Heart right ventricle (tissue), 16 donors: ENCODE results near the gene LARP4. TPM values are rescaled to one million over a fixed set of nuclear protein-coding genes. Genes with fewer than 3 reads are reported as not detected.

Experiments used
- ATAC-seq, 8 donors: fragments of 200-7000 bp; cut with Tn5 transposase; one replicate each; pipeline ENCODE4 v1.9.1; 2020; ENCODE audit warnings: mild to moderate bottlenecking in 8 of 8, moderate library complexity in 8 of 8, moderate number of reproducible peaks in 1 of 8
- DNase-seq, 2 donors: peaks; one replicate each; pipeline ENCODE4 v3.0.0-alpha.2; 2020
- H3K27ac ChIP-seq, 10 donors: fragments of 200-600 bp; sonication (generic) in 2 of 10; one replicate each; pipeline versions ENCODE4 v1.5.0 to v1.8.0; 2020 to 2022; ENCODE audit warnings: mild to moderate bottlenecking in 3 of 10
- H3K27me3 ChIP-seq, 7 donors: fragments of 200-600 bp; one replicate each; pipeline ENCODE4 v1.8.0; 2021 to 2022; ENCODE audit warnings: mild to moderate bottlenecking in 2 of 7
- H3K36me3 ChIP-seq, 9 donors: fragments of 200-600 bp; sonication (generic) in 1 of 9; one replicate each; pipeline versions ENCODE4 v1.5.0 to v1.8.0; 2020 to 2022; ENCODE audit warnings: mild to moderate bottlenecking in 2 of 9
- H3K4me1 ChIP-seq, 9 donors: fragments of 200-600 bp; sonication (generic) in 1 of 9; one replicate each; pipeline versions ENCODE4 v1.5.0 to v1.8.0; 2020 to 2022; ENCODE audit warnings: mild to moderate bottlenecking in 4 of 9
- H3K4me3 ChIP-seq, 10 donors: fragments of 200-600 bp; sonication (generic) in 2 of 10; one replicate each; pipeline versions ENCODE4 v1.5.0 to v1.8.0; 2020 to 2022; ENCODE audit warnings: mild to moderate bottlenecking in 7 of 10, moderate library complexity in 2 of 10
- H3K9me3 ChIP-seq, 11 donors: fragments of 200-600 bp in 10 of 11; sonication (generic) in 2 of 11; one replicate each; pipeline versions ENCODE4 v1.5.0 to v1.8.0; 2013 to 2022; ENCODE audit warnings: mild to moderate bottlenecking in 2 of 11, control low read depth in 1 of 11, moderate library complexity in 1 of 11
- WGBS, 2 donors: extraction: QIAGEN DNeasy Blood & Tissue Kit; methylation state at CpG; one replicate each; pipeline ENCODE4 v1.1.7; 2013; ENCODE audit warnings: inconsistent platforms in 1 of 2; 5-methylcytosine and 5-hydroxymethylcytosine counted together
- intact Hi-C, 10 donors: fragments of 100-400 bp; cut with DNase I; formaldehyde crosslinking; loops; one replicate each; pipeline versions ENCODE4 v1.11.1 to v1.14.2; 2022
- polyA plus RNA-seq, 2 donors: library from polyadenylated mRNA; stranded (reverse); fragments of 200-250 nt; gene quantifications; one replicate each; pipeline ENCODE4 v1.2.3, GENCODE V29; 2013
- total RNA-seq, 10 donors: library from RNA; stranded (reverse); fragmentation: NEBNext Ultra II Directional in 3 of 10; extraction: Animal tissue kit (Norgen Biotek cat#: 25700) in 3 of 10; gene quantifications; one replicate each; pipeline versions ENCODE4 v1.2.1 to v1.2.4, GENCODE V29; 2021 to 2023
- TF ChIP-seq, protein P1 (sequence below), 9 donors: fragments of 200-600 bp; sonication (generic) in 2 of 9; IDR thresholded peaks; one replicate each; pipeline versions ENCODE4 v1.5.0 to v1.8.0; 2021 to 2022; ENCODE audit warnings: antibody characterized with exemption in 9 of 9, mild to moderate bottlenecking in 5 of 9, moderate library complexity in 1 of 9
- donor health status: Arrhythmogenic right ventricular cardiomyopathy.
- donor health status: ischemic (EF 13 %, LVEDD 7.1; RV severe dilation, severe dysfunction).
- donor health status: healthy with polysubstance abuse.
- donor health status: DM: no; HTN: yes; CAD: no.
- donor health status: DM: no; HTN: no; CAD: no.
- donor health status: ischemic (EF 25% LVEDD 6.9; RV normal size, moderate dysfunction).
- donor health status: ischemic (EF 25% LVEDD 5.7; RV mildly dilated, moderate dysfunction).
- donor health status: healthy.
- donor health status: DM: yes; HTN: yes; CAD: no.
- donor health status: Ischemic cardiomyopathy.
- donor health status: ischemic (EF 35%, LVEDD 5.7; RV mildly dilated, moderate dysfunction).
- donor health status: nonischemic (EF 11% LVEDD 7.7; RV severe dilation, severe dysfunction).
- donor health status: DM: yes; HTN: yes; CAD: no.
- donor health status: PGD.
- donor health status: ischemic (EF 29% LVEDD 5.4; RV normal size, mild dysfunction).
- donor health status: nonischemic (EF 23%, LVEDD 6.1; RV moderate dilation, normal function).

The LARP4 gene
- total and polyA plus RNA-seq, 12 donors = 6.9 to 75.7 (median 58.4) TPM

GRCh38 chr12:50353869-50354593 is 46.7 kb upstream of the LARP4 start:
- no peaks in the 10 kb centered on the region for H3K27me3 ChIP-seq
- intact Hi-C loops = no loop called here
- TF ChIP-seq, protein P1, sequence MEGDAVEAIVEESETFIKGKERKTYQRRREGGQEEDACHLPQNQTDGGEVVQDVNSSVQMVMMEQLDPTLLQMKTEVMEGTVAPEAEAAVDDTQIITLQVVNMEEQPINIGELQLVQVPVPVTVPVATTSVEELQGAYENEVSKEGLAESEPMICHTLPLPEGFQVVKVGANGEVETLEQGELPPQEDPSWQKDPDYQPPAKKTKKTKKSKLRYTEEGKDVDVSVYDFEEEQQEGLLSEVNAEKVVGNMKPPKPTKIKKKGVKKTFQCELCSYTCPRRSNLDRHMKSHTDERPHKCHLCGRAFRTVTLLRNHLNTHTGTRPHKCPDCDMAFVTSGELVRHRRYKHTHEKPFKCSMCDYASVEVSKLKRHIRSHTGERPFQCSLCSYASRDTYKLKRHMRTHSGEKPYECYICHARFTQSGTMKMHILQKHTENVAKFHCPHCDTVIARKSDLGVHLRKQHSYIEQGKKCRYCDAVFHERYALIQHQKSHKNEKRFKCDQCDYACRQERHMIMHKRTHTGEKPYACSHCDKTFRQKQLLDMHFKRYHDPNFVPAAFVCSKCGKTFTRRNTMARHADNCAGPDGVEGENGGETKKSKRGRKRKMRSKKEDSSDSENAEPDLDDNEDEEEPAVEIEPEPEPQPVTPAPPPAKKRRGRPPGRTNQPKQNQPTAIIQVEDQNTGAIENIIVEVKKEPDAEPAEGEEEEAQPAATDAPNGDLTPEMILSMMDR (IDR thresholded peaks at IDR 0.05) = no peak
- H3K27ac ChIP-seq = peak overlapping the region in 7 of 10 donors; percentile 13 to 79 (median 46)
- H3K36me3 ChIP-seq = no peaks in the 10 kb centered on the region
- H3K9me3 ChIP-seq = no peaks in the 10 kb centered on the region
- no peak for DNase-seq
- peak in 1 of 8 donors; percentile 27 for ATAC-seq
- H3K4me1 ChIP-seq = peaks cover 0 to 16% (median 6%) of the 10 kb centered on the region in 9 donors
- 90 to 91% methylated on average over 3 of the region's 3 CpGs for WGBS, 2 donors
- peak overlapping the region in 6 of 10 donors; percentile 1 to 28 (median 10) for H3K4me3 ChIP-seq

- intact Hi-C loops = no loop called here
- WGBS, 2 donors = 77% methylated on average over 2 of the region's 2 CpGs
- DNase-seq (no peak), ATAC-seq (no peak)
- H3K4me1 ChIP-seq = peaks cover 0 to 16% (median 6%) of the 10 kb centered on the region in 9 donors
- no peaks in the 10 kb centered on the region for H3K9me3 ChIP-seq
- H3K27ac ChIP-seq = peak overlapping the region in 3 of 10 donors; percentile 57 to 79 (median 77)
- no peak overlapping the region for H3K4me3 ChIP-seq
- no peaks in the 10 kb centered on the region for H3K36me3 ChIP-seq
- no peaks in the 10 kb centered on the region for H3K27me3 ChIP-seq
- TF ChIP-seq, protein P1 (IDR thresholded peaks at IDR 0.05) = no peak
Measured at GRCh38 chr12:50354908-50355307, 45.8 kb upstream of the LARP4 start.

DNA sequence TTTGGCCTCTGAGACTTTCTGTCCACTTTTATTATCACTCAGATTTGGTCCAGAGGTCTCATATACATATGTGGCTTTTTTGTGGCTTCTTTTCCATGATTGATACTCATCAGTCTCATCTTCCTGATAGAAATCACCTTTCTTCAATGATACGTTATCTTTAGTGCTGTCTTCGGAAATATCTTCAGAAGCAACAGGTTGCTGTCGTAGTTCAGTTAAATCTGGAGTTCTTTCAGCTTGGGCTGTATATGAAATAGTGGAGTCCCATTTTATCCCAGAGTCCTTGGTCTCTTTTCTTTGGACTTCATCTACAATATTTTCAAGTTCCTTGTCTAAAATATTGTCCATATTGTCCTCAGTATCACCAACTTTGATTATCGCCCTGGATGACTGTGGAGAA is 45.3 kb upstream of the LARP4 start:
- Histone ChIP-seq H3K4me3 (no peak overlapping the region), H3K27me3 (no peaks in the 10 kb centered on the region), H3K9me3 (no peaks in the 10 kb centered on the region), H3K36me3 (no peaks in the 10 kb centered on the region), H3K27ac (no peak overlapping the region), H3K4me1 (peaks cover 0 to 16% (median 6%) of the 10 kb centered on the region in 9 donors)
- WGBS, 2 donors = 95 to 99% methylated on average over 4 of the region's 4 CpGs
- ATAC-seq (no peak), DNase-seq (no peak)
- intact Hi-C loops = no loop called here
- TF ChIP-seq, protein P1 (IDR thresholded peaks at IDR 0.05) = no peak

- Histone ChIP-seq H3K4me1 (no peaks in the 10 kb centered on the region), H3K27ac (no peak overlapping the region), H3K4me3 (no peak overlapping the region), H3K27me3 (no peaks in the 10 kb centered on the region), H3K9me3 (no peaks in the 10 kb centered on the region), H3K36me3 (no peaks in the 10 kb centered on the region)
- no peak for ATAC-seq
- no peak for DNase-seq
- TF ChIP-seq, protein P1 (IDR thresholded peaks at IDR 0.05) = no peak
- intact Hi-C loops = no loop called here
- 90 to 94% methylated on average over 4 of the region's 4 CpGs for WGBS, 2 donors
Measured at GRCh38 chr12:50362671-50363070, 38.0 kb upstream of the LARP4 start.
